IPS-15b (cell line): ENCODE results near the gene ELF5.

Source experiments
- H3K27me3 ChIP-seq: one replicate; pipeline ENCODE4 v1.6.1; 2013; ENCODE audit warnings: low read length; ENCODE audit not compliant: control insufficient read depth, insufficient read depth
- H3K36me3 ChIP-seq: one replicate; pipeline ENCODE4 v1.6.1; 2013; ENCODE audit warnings: low read length; ENCODE audit not compliant: control insufficient read depth, insufficient read depth
- H3K4me1 ChIP-seq: one replicate; pipeline ENCODE4 v1.6.1; 2013; ENCODE audit warnings: mild to moderate bottlenecking, low read length; ENCODE audit not compliant: control insufficient read depth, insufficient read depth
- H3K4me3 ChIP-seq: one replicate; pipeline ENCODE4 v1.5.1; 2013; ENCODE audit warnings: low read depth, low read length
- H3K9ac ChIP-seq: one replicate; pipeline ENCODE4 v1.6.1; 2013; ENCODE audit warnings: low read depth, mild to moderate bottlenecking, low read length
- H3K9me3 ChIP-seq: one replicate; pipeline ENCODE4 v1.6.1; 2013; ENCODE audit warnings: mild to moderate bottlenecking, low read length; ENCODE audit not compliant: control insufficient read depth, insufficient read depth

The ELF5 gene

GRCh38 chr11:34536056-34536455, 22.5 kb upstream of the ELF5 start:
- no peak overlapping the region for H3K9ac ChIP-seq
- H3K27me3 ChIP-seq, result no peaks in the 10 kb centered on the region

GRCh38 chr11:34534826-34535225, 21.2 kb upstream of the ELF5 start:
- Histone ChIP-seq H3K9me3 (no peaks in the 10 kb centered on the region), H3K36me3 (no peaks in the 10 kb centered on the region), H3K4me1 (no peaks in the 10 kb centered on the region), H3K27me3 (no peaks in the 10 kb centered on the region), H3K4me3 (no peak overlapping the region), H3K9ac (no peak overlapping the region)

More at GRCh38 chr11:34536056-34536455, 22.5 kb upstream of the ELF5 start:
- Histone ChIP-seq H3K36me3 (no peaks in the 10 kb centered on the region), H3K9me3 (no peaks in the 10 kb centered on the region), H3K4me3 (no peak overlapping the region), H3K4me1 (no peaks in the 10 kb centered on the region)

- Histone ChIP-seq H3K9ac (no peak overlapping the region), H3K9me3 (no peaks in the 10 kb centered on the region), H3K36me3 (no peaks in the 10 kb centered on the region), H3K4me3 (no peak overlapping the region), H3K4me1 (no peaks in the 10 kb centered on the region), H3K27me3 (no peaks in the 10 kb centered on the region)
Measured at GRCh38 chr11:34531663-34532062, 18.1 kb upstream of the ELF5 start.

- H3K9me3 ChIP-seq, result no peaks in the 10 kb centered on the region
- H3K27me3 ChIP-seq, result no peaks in the 10 kb centered on the region
- H3K36me3 ChIP-seq, result no peaks in the 10 kb centered on the region
- H3K9ac ChIP-seq, result no peak overlapping the region
- H3K4me3 ChIP-seq, result no peak overlapping the region
- no peaks in the 10 kb centered on the region for H3K4me1 ChIP-seq
Measured at GRCh38 chr11:34530545-34531234, 17.1 kb upstream of the ELF5 start.

- no peaks in the 10 kb centered on the region for H3K9me3 ChIP-seq
- no peaks in the 10 kb centered on the region for H3K36me3 ChIP-seq
- H3K9ac ChIP-seq, result no peak overlapping the region
- no peaks in the 10 kb centered on the region for H3K27me3 ChIP-seq
- no peak overlapping the region for H3K4me3 ChIP-seq
- H3K4me1 ChIP-seq, result no peaks in the 10 kb centered on the region
Measured at GRCh38 chr11:34529643-34530042, 16.0 kb upstream of the ELF5 start.

- H3K27me3 ChIP-seq, result no peaks in the 10 kb centered on the region
- no peak overlapping the region for H3K9ac ChIP-seq
- H3K4me1 ChIP-seq, result no peaks in the 10 kb centered on the region
- H3K36me3 ChIP-seq, result no peaks in the 10 kb centered on the region
- H3K9me3 ChIP-seq, result no peaks in the 10 kb centered on the region
- H3K4me3 ChIP-seq, result no peak overlapping the region
Measured at GRCh38 chr11:34528072-34528471, 14.5 kb upstream of the ELF5 start.

GRCh38 chr11:34525888-34526657, 12.5 kb upstream of the ELF5 start:
- H3K27me3 ChIP-seq, result no peaks in the 10 kb centered on the region
- H3K4me1 ChIP-seq, result no peaks in the 10 kb centered on the region
- H3K9ac ChIP-seq, result no peak overlapping the region
- H3K9me3 ChIP-seq, result no peaks in the 10 kb centered on the region
- no peaks in the 10 kb centered on the region for H3K36me3 ChIP-seq
- no peak overlapping the region for H3K4me3 ChIP-seq

- no peak overlapping the region for H3K9ac ChIP-seq
- H3K27me3 ChIP-seq, result no peaks in the 10 kb centered on the region
Measured at GRCh38 chr11:34525098-34525497, 11.5 kb upstream of the ELF5 start.

GRCh38 chr11:34524696-34525095, 11.1 kb upstream of the ELF5 start:
- H3K9ac ChIP-seq, result no peak overlapping the region
- H3K4me3 ChIP-seq, result no peak overlapping the region
- no peaks in the 10 kb centered on the region for H3K36me3 ChIP-seq
- H3K4me1 ChIP-seq, result no peaks in the 10 kb centered on the region
- no peaks in the 10 kb centered on the region for H3K9me3 ChIP-seq
- H3K27me3 ChIP-seq, result no peaks in the 10 kb centered on the region

More at GRCh38 chr11:34525098-34525497, 11.5 kb upstream of the ELF5 start:
- Histone ChIP-seq H3K36me3 (no peaks in the 10 kb centered on the region), H3K9me3 (no peaks in the 10 kb centered on the region), H3K4me3 (no peak overlapping the region), H3K4me1 (no peaks in the 10 kb centered on the region)

- H3K36me3 ChIP-seq, result no peaks in the 10 kb centered on the region
- no peak overlapping the region for H3K4me3 ChIP-seq
- no peaks in the 10 kb centered on the region for H3K9me3 ChIP-seq
- no peaks in the 10 kb centered on the region for H3K27me3 ChIP-seq
- no peaks in the 10 kb centered on the region for H3K4me1 ChIP-seq
- H3K9ac ChIP-seq, result no peak overlapping the region
Measured at GRCh38 chr11:34523053-34523452, 9.5 kb upstream of the ELF5 start.

- Histone ChIP-seq H3K36me3 (no peaks in the 10 kb centered on the region), H3K4me3 (no peak overlapping the region), H3K9me3 (no peaks in the 10 kb centered on the region), H3K4me1 (no peaks in the 10 kb centered on the region), H3K9ac (no peak overlapping the region), H3K27me3 (no peaks in the 10 kb centered on the region)
Measured at GRCh38 chr11:34522188-34522587, 8.6 kb upstream of the ELF5 start.

GRCh38 chr11:34521265-34521664, 7.7 kb upstream of the ELF5 start:
- Histone ChIP-seq H3K9ac (no peak overlapping the region), H3K36me3 (no peaks in the 10 kb centered on the region), H3K4me3 (no peak overlapping the region), H3K27me3 (no peaks in the 10 kb centered on the region), H3K4me1 (no peaks in the 10 kb centered on the region), H3K9me3 (no peaks in the 10 kb centered on the region)
